ENCODE measurements around the gene TSPO.

- no peak for TF ChIP-seq CTCF (conservative IDR thresholded peaks at IDR 0.05)
- no peak for TF ChIP-seq EZH2 (IDR thresholded peaks at IDR 0.05; ENCODE audit: low read depth)
These were observed 23.7 kb downstream of the TSPO start for GRCh38 chr22:43174941-43175531.

Measured in PC-9 (cell line).